ENCODE results near the gene GATA1.

DNA sequence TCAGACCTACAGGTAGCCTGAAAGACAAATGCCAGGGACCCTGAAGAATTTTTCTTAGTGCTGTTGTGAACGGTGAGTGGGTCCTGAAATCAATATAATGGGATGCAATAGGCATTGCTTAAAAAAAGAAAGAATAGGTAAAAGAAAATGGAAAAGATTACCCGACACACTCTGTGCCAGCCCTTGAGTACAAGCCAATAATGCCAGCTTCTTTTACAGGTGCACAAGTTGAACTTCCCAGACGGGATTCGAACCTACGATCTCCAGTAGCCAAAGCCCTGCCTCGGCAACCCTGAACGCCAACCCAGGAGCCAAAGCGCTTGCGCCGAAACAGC, 49.5 kb upstream of the GATA1 start:
- TF ChIP-seq, protein P1, sequence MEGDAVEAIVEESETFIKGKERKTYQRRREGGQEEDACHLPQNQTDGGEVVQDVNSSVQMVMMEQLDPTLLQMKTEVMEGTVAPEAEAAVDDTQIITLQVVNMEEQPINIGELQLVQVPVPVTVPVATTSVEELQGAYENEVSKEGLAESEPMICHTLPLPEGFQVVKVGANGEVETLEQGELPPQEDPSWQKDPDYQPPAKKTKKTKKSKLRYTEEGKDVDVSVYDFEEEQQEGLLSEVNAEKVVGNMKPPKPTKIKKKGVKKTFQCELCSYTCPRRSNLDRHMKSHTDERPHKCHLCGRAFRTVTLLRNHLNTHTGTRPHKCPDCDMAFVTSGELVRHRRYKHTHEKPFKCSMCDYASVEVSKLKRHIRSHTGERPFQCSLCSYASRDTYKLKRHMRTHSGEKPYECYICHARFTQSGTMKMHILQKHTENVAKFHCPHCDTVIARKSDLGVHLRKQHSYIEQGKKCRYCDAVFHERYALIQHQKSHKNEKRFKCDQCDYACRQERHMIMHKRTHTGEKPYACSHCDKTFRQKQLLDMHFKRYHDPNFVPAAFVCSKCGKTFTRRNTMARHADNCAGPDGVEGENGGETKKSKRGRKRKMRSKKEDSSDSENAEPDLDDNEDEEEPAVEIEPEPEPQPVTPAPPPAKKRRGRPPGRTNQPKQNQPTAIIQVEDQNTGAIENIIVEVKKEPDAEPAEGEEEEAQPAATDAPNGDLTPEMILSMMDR (IDR thresholded peaks at IDR 0.05; ENCODE audit: borderline replicate concordance, extremely low read depth, low read length, poor library complexity, severe bottlenecking): no peak
- no peak for TF ChIP-seq EZH2 (IDR thresholded peaks at IDR 0.05; ENCODE audit: borderline replicate concordance, low read depth, low read length, severe bottlenecking)

Data from DND-41 (cell line).